A172 (cell line): ENCODE data around the gene MAT2A. TPM values are rescaled to one million over a fixed set of nuclear protein-coding genes. Genes with fewer than 3 reads are reported as not detected.
"Not testable (repeated sequence)": the region's sequence is repeated elsewhere in the genome, so short reads cannot be mapped to it uniquely, and the experiment has no call there.

ENCODE experiments used
- DNase-seq: peaks from one replicate; pipeline ENCODE4 v3.0.0-alpha.2; 2015; ENCODE audit warnings: low spot score
- total RNA-seq: library from RNA; depleted of rRNA; stranded (reverse); fragments of >200 nt; shearing (Covaris generic); gene quantifications from 2 replicates; pipeline ENCODE4 v1.2.3, GENCODE V29; 2014

Gene MAT2A
- total RNA-seq, 1 experiment from 2014 or later, result 94.6 TPM

GRCh38 chr2:85524336-85524908, 14.5 kb upstream of the MAT2A start:
- DNase-seq, result no peak

GRCh38 chr2:85525029-85525428, 13.9 kb upstream of the MAT2A start:
- no peak for DNase-seq

GRCh38 chr2:85525567-85525966, 13.4 kb upstream of the MAT2A start:
- DNase-seq, result no peak

- no peak for DNase-seq
Observed at GRCh38 chr2:85527787-85528186, 11.2 kb upstream of the MAT2A start.

- DNase-seq, result no peak
Observed at GRCh38 chr2:85528355-85528754, 10.6 kb upstream of the MAT2A start.

- no peak for DNase-seq
Observed at GRCh38 chr2:85529809-85530208, 9.2 kb upstream of the MAT2A start.

GRCh38 chr2:85531589-85531988, 7.4 kb upstream of the MAT2A start:
- DNase-seq, result no peak

- DNase-seq, result no peak
Observed at GRCh38 chr2:85534099-85534498, 4.9 kb upstream of the MAT2A start.

- no peak for DNase-seq
Observed at GRCh38 chr2:85534881-85535280, 4.1 kb upstream of the MAT2A start.

- peak; percentile 88 for DNase-seq
Observed at GRCh38 chr2:85536479-85536878, 2.5 kb upstream of the MAT2A start.

- DNase-seq, result peak; percentile 61
Observed at GRCh38 chr2:85537600-85538506, 1.1 kb upstream of the MAT2A start.

- peak; percentile 57 for DNase-seq
Observed at GRCh38 chr2:85539361-85540132, 579 bp downstream of the MAT2A start.

- DNase-seq, result no peak
Observed at GRCh38 chr2:85540133-85540648, 1.2 kb downstream of the MAT2A start.

- no peak for DNase-seq
Observed at GRCh38 chr2:85541262-85541661, 2.3 kb downstream of the MAT2A start.

GRCh38 chr2:85541753-85542457, 2.9 kb downstream of the MAT2A start:
- no peak for DNase-seq

GRCh38 chr2:85542777-85543176, 3.8 kb downstream of the MAT2A start:
- DNase-seq, result no peak

GRCh38 chr2:85544254-85544691, 5.3 kb downstream of the MAT2A start:
- DNase-seq, result not testable (repeated sequence)

- not testable (repeated sequence) for DNase-seq
Observed at GRCh38 chr2:85544915-85545779, 6.2 kb downstream of the MAT2A start.

GRCh38 chr2:85545780-85546240, 6.8 kb downstream of the MAT2A start:
- no peak for DNase-seq

- no peak for DNase-seq
Observed at GRCh38 chr2:85547089-85547858, 8.3 kb downstream of the MAT2A start.
